ENCODE data around the gene ATG14. TPM values are rescaled to one million over a fixed set of nuclear protein-coding genes. Genes with fewer than 3 reads are reported as not detected.

Gene ATG14
- total and polyA plus RNA-seq, 2 of the 8 experiments (the other 6 are each of a cell fraction or from before 2014, with no cell fraction given), result 4.9 to 10.8 TPM

- TF ChIP-seq SP1 (IDR thresholded peaks at IDR 0.05; ENCODE audit: low read depth, low read length), result no peak
- TF ChIP-seq FOSL1 (IDR thresholded peaks at IDR 0.05; ENCODE audit: insufficient read depth, low read depth, low read length), result no peak
- no peak for TF ChIP-seq RFX5 (IDR thresholded peaks at IDR 0.05; ENCODE audit: borderline replicate concordance, low read depth, low read length)
- no peak for TF ChIP-seq BCL11A (IDR thresholded peaks at IDR 0.05; ENCODE audit: low read depth in 2 of 2, low read length in 2 of 2)
- TF ChIP-seq POLR2A (IDR thresholded peaks at IDR 0.05; ENCODE audit: control extremely low read depth in 1 of 2, low read depth in 2 of 2, low read length in 2 of 2), result no peak
- no peak for TF ChIP-seq BACH1 (IDR thresholded peaks at IDR 0.05; ENCODE audit: low read length)
- H3K18ac ChIP-seq (ENCODE audit: extremely low read depth, low read length), result no peak overlapping the region
- H4K91ac ChIP-seq (replicated peaks; ENCODE audit: insufficient read length, low read length), result no peak overlapping the region
- WGBS, 2 experiments (ENCODE audit: extremely low coverage in 1 of 2, insufficient coverage in 1 of 2, insufficient read length in 1 of 2, insufficient replicate concordance in 2 of 2, low coverage in 1 of 2, low lambda C conversion rate in 2 of 2, missing lambda C conversion rate in 1 of 2), result 87% methylated on average over 4 of the region's 4 CpGs; no CpG with 5 or more reads in 1 of the 2 experiments
- no peak overlapping the region for H3K56ac ChIP-seq (replicated peaks; ENCODE audit: insufficient read length, low read depth, low read length)
- no peaks in the 10 kb centered on the region for H3K23me2 ChIP-seq (ENCODE audit: low read depth, low read length)
- no peak overlapping the region for H4K8ac ChIP-seq (ENCODE audit: extremely low read depth, insufficient read depth, low read length)
- H3K4me1 ChIP-seq (replicated peaks in 1 of 4; ENCODE audit: control insufficient read depth in 3 of 4, insufficient read depth in 4 of 4, low read length in 3 of 4), result no peaks in the 10 kb centered on the region
- H3K27me3 ChIP-seq (replicated peaks in 1 of 4; ENCODE audit: control insufficient read depth in 3 of 4, extremely low read depth in 1 of 4, insufficient read depth in 3 of 4, low read length in 3 of 4), result no peaks in the 10 kb centered on the region
- no peak for DNase-seq (ENCODE audit: low read depth in 1 of 2, low spot score in 2 of 2)
- H3K9ac ChIP-seq (replicated peaks in 1 of 4; ENCODE audit: extremely low read depth in 1 of 4, low read depth in 3 of 4, low read length in 3 of 4), result no peak overlapping the region
- H3K4me3 ChIP-seq (ENCODE audit: extremely low read depth in 1 of 4, insufficient read depth in 2 of 4, low read depth in 3 of 4, low read length in 4 of 4), result no peak overlapping the region
- no peak overlapping the region for H2BK120ac ChIP-seq (replicated peaks; ENCODE audit: low read depth, low read length)
- no peak overlapping the region for H2BK20ac ChIP-seq (ENCODE audit: low read length)
- no peak overlapping the region for H4K5ac ChIP-seq (ENCODE audit: insufficient read length, low read depth, low read length)
- H3K9me3 ChIP-seq (ENCODE audit: insufficient read depth in 2 of 2, low read depth in 1 of 2, low read length in 1 of 2), result no peaks in the 10 kb centered on the region
- POLR2A ChIA-PET (ENCODE audit: partially characterized antibody), result no interaction called here
- no peak overlapping the region for H3K4me2 ChIP-seq (ENCODE audit: insufficient read depth in 1 of 2, low read depth in 2 of 2, low read length in 2 of 2)
- H2AFZ ChIP-seq (ENCODE audit: low read length), result no peak overlapping the region
- no peak for FAIRE-seq
- H3K14ac ChIP-seq (ENCODE audit: insufficient read length), result no peak overlapping the region
- H4K20me1 ChIP-seq (replicated peaks in 1 of 2; ENCODE audit: control insufficient read depth in 1 of 2, insufficient read depth in 2 of 2, low read length in 2 of 2), result no peaks in the 10 kb centered on the region
- H2BK5ac ChIP-seq (ENCODE audit: low read depth, low read length), result no peak overlapping the region
- H3K23ac ChIP-seq (ENCODE audit: insufficient read length), result no peak overlapping the region
- H3K36me3 ChIP-seq (ENCODE audit: control insufficient read depth in 2 of 4, insufficient read depth in 4 of 4, low read length in 3 of 4), result peaks cover 2 to 24% (median 12%) of the 10 kb centered on the region in 4 experiments; a peak in 7 of 8 replicates
- H2BK15ac ChIP-seq (ENCODE audit: low read length), result no peak overlapping the region
- H3K79me1 ChIP-seq (ENCODE audit: low read depth, low read length), result no peaks in the 10 kb centered on the region
- no peak overlapping the region for H3K27ac ChIP-seq (ENCODE audit: low read depth, low read length)
- no peak overlapping the region for H2AK5ac ChIP-seq (ENCODE audit: low read depth, low read length)
- CTCF ChIA-PET (ENCODE audit: partially characterized antibody), result interaction anchor here (0.9 to 1.1 kb wide), 2 partner anchors 20 to 130 kb away, joined by 3 read pairs; no protein-coding TSS in a partner anchor
- no peaks in the 10 kb centered on the region for H3K79me2 ChIP-seq (ENCODE audit: control insufficient read depth in 1 of 2, insufficient read depth in 2 of 2, low read length in 2 of 2)
- H3K4ac ChIP-seq (replicated peaks; ENCODE audit: insufficient read length, low read depth, low read length), result no peak overlapping the region
- H2BK12ac ChIP-seq (ENCODE audit: low read depth, low read length), result no peak overlapping the region
Measured at GRCh38 chr14:55374771-55375170, 36.9 kb downstream of the ATG14 start.

Measured in H1 (cell line).